ENCODE data around the gene ZNF26. TPM values are rescaled to one million over a fixed set of nuclear protein-coding genes. Genes with fewer than 3 reads are reported as not detected.

Gene ZNF26
- total RNA-seq, 1 donor from 2014 or later, result 3.1 TPM

DNA sequence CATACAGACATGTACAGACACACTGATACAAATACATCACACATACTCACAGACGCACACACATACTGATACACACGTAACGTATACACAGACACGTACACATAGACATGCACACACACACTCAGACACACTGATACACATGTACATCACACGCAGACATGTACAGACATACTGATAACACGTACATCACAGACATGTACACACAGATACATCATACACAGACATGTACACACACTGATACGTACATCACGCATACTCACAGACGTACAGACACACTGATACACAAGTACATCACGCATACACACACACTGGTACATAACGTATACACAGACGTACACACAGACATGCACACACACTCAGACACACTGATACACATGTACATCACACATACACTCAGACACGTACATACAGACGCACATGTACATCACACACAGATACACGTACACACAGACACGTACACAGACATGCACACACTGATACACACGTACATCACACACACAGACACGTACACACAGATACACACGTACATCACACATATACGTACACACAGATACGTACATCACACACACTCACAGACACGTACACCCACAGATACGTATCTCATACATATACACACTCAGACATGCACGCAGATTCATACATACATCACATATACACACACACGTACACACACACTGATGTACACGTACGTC, 35.2 kb upstream of the ZNF26 start:
- Histone ChIP-seq H3K4me3 (no peak overlapping the region), H3K36me3 (peaks cover 56% of the 10 kb centered on the region), H3K27me3 (ENCODE audit: low read depth) (no peaks in the 10 kb centered on the region), H3K27ac (replicated peaks) (no peak overlapping the region), H3K4me1 (peaks cover 24% of the 10 kb centered on the region), H3K9me3 (replicated peaks) (peaks cover 79% of the 10 kb centered on the region)
- DNase-seq, result no peak
- intact Hi-C loops (cut with micrococcal nuclease), result no loop called here
- no peak for TF ChIP-seq CTCF (IDR thresholded peaks at IDR 0.05; ENCODE audit: borderline replicate concordance)

DNA sequence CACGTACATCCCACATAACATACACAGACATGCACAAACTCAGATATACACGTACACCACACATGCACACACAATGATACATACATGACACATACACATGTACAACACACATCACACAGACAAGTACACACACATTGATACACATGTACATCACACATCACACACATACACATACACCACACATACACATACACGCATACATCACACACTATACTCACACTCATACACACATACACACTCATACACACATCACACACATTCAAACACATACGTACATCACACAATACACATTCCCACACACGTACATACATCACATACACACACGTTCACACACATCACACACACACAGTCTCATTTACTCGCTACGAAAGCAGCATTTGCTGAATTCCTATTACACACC, 34.5 kb upstream of the ZNF26 start:
- H3K27me3 ChIP-seq (ENCODE audit: low read depth), result no peaks in the 10 kb centered on the region
- no peak for TF ChIP-seq CTCF (IDR thresholded peaks at IDR 0.05; ENCODE audit: borderline replicate concordance)
- intact Hi-C loops (cut with micrococcal nuclease), result no loop called here
- no peak overlapping the region for H3K4me3 ChIP-seq
- H3K9me3 ChIP-seq (replicated peaks), result peaks cover 72% of the 10 kb centered on the region
- peaks cover 30% of the 10 kb centered on the region for H3K4me1 ChIP-seq
- no peak for DNase-seq
- peaks cover 50% of the 10 kb centered on the region for H3K36me3 ChIP-seq
- H3K27ac ChIP-seq (replicated peaks), result no peak overlapping the region

DNA sequence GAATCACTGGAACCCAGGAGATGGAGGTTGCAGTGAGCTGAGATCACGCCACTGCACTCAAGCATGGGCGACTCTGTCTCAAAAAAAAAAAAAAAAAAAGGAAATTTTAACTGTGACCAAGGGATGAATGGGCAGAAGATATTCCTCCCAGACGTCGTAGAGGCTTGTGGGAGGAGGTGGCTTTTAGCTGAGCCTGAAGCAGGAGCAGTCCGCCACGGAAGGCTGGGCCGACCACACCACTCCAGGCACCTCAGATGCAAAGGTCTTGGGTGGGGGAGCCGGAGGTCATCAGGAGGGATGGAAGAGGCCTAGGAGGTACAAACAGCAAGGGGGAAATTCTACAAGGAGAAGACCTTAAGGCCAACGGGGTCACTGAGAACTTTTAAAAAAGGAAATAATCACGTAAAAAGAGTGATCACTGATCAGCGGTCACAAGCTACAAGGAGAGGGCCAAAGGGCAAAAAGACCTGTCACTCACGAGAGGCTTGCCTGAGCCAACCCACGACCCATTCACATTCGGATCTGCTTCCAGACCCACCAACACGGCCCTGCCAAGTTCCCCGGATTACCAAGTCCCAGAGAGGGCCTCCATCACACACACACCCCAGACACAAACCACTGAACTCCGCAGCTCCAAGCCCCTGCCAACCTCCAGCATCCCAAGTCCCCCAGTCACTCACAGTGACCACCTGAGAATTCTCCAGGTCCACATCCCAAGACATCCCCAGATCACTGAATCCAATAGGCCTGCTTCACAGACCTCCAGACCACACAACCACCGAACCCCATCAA, 33.6 kb upstream of the ZNF26 start:
- intact Hi-C loops (cut with micrococcal nuclease), result no loop called here
- no peak for TF ChIP-seq CTCF (IDR thresholded peaks at IDR 0.05; ENCODE audit: borderline replicate concordance)
- peaks cover 41% of the 10 kb centered on the region for H3K36me3 ChIP-seq
- no peaks in the 10 kb centered on the region for H3K27me3 ChIP-seq (ENCODE audit: low read depth)
- H3K4me3 ChIP-seq, result no peak overlapping the region
- peaks cover 63% of the 10 kb centered on the region for H3K9me3 ChIP-seq (replicated peaks)
- DNase-seq, result no peak
- H3K4me1 ChIP-seq, result peaks cover 39% of the 10 kb centered on the region
- H3K27ac ChIP-seq (replicated peaks), result no peak overlapping the region

- intact Hi-C loops (cut with micrococcal nuclease), result no loop called here
- no peaks in the 10 kb centered on the region for H3K27me3 ChIP-seq (ENCODE audit: low read depth)
- H3K9me3 ChIP-seq (replicated peaks), result peaks cover 58% of the 10 kb centered on the region
- no peak for DNase-seq
- peaks cover 35% of the 10 kb centered on the region for H3K36me3 ChIP-seq
- peaks cover 34% of the 10 kb centered on the region for H3K4me1 ChIP-seq
- no peak overlapping the region for H3K4me3 ChIP-seq
- no peak overlapping the region for H3K27ac ChIP-seq (replicated peaks)
- no peak for TF ChIP-seq CTCF (IDR thresholded peaks at IDR 0.05; ENCODE audit: borderline replicate concordance)
These were observed 33.1 kb upstream of the ZNF26 start for GRCh38 chr12:132953163-132953425.

GRCh38 chr12:132953771-132954170, 32.4 kb upstream of the ZNF26 start:
- Histone ChIP-seq H3K9me3 (replicated peaks) (peaks cover 51% of the 10 kb centered on the region), H3K36me3 (peaks cover 29% of the 10 kb centered on the region), H3K27ac (replicated peaks) (no peak overlapping the region), H3K27me3 (ENCODE audit: low read depth) (no peaks in the 10 kb centered on the region), H3K4me3 (no peak overlapping the region), H3K4me1 (peaks cover 31% of the 10 kb centered on the region)
- no peak for TF ChIP-seq CTCF (IDR thresholded peaks at IDR 0.05; ENCODE audit: borderline replicate concordance)
- DNase-seq, result no peak
- intact Hi-C loops (cut with micrococcal nuclease), result no loop called here
